GM12801 (cell line): ENCODE measurements around the gene SP3.

Experiments
- CTCF ChIP-seq: IDR thresholded peaks from one replicate; pipeline ENCODE4 v1.5.1; 2011; ENCODE audit warnings: control low read depth; ENCODE audit not compliant: insufficient read length; ENCODE audit errors: extremely low read depth

The SP3 gene

GRCh38 chr2:173869244-173870229 is 95.6 kb downstream of the SP3 start:
- no peak for TF ChIP-seq CTCF

- no peak for TF ChIP-seq CTCF
Observed at GRCh38 chr2:173868406-173868805, 96.8 kb downstream of the SP3 start.

GRCh38 chr2:173866874-173867618 is 98.1 kb downstream of the SP3 start:
- TF ChIP-seq CTCF: no peak

GRCh38 chr2:173865971-173866873 is 99.0 kb downstream of the SP3 start:
- TF ChIP-seq CTCF: no peak

- no peak for TF ChIP-seq CTCF
Observed at GRCh38 chr2:173862612-173863217, 102.5 kb downstream of the SP3 start.

- no peak for TF ChIP-seq CTCF
Observed at GRCh38 chr2:173860566-173860965, 104.6 kb downstream of the SP3 start.
